Gastrocnemius medialis (tissue), 4 donors: ENCODE measurements around the gene GABRB2.
"Not testable (repeated sequence)": the region's sequence is repeated elsewhere in the genome, so short reads cannot be mapped to it uniquely, and the experiment has no call there.

ENCODE experiments used
- CTCF ChIP-seq, 5 experiments: fragments of 450-650 bp in 3 of 5; fragments of 200-600 bp in 2 of 5; sonication (generic) in 2 of 5; IDR thresholded peaks in 4 of 5; conservative IDR thresholded peaks in 1 of 5; 1 replicate in 4 of 5; 2 replicates in 1 of 5; pipeline ENCODE4 v1.5.1; 2016 to 2019; ENCODE audit warnings: antibody characterized with exemption in 5 of 5, mild to moderate bottlenecking in 3 of 5, moderate library complexity in 3 of 5
- POLR2A ChIP-seq, 2 donors: fragments of 450-650 bp; IDR thresholded peaks; one replicate each; pipeline ENCODE4 v1.6.1; 2017; ENCODE audit warnings: antibody characterized with exemption in 2 of 2, mild to moderate bottlenecking in 2 of 2, moderate library complexity in 2 of 2

DNA sequence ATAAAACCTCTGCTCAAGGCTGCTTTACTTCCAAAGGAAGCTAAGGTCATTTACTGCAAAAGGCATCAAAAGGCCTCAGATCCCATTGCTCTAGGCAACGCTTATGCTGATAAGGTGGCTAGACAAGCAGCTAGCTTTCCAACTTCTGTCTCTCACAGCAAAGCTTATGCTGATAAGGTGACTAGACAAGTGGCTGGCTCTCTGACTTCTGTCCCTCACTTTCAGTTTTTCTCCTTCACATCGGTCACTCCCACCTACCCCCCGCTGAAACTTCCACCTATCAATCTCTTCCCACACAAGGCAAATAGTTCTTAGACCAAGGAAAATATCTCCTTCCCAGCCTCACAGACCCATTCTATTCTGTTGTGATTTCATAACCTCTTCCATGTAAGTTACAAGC is 293.6 kb downstream of the GABRB2 start:
- TF ChIP-seq POLR2A (IDR thresholded peaks at IDR 0.05); CTCF (IDR thresholded peaks at IDR 0.05 in 4 of 5, conservative IDR thresholded peaks at IDR 0.05 in 1 of 5): not testable (repeated sequence)
